H9 (cell line): ENCODE measurements around the gene PAPLN. TPM values are rescaled to one million over a fixed set of nuclear protein-coding genes. Genes with fewer than 3 reads are reported as not detected.

Experiments
- DNase-seq: peaks from one replicate; pipeline ENCODE4 v3.0.0-alpha.2; 2017
- H2AFZ ChIP-seq: one replicate; pipeline ENCODE4 v1.6.1; 2013; ENCODE audit warnings: mild to moderate bottlenecking, low read length, control low read depth, moderate library complexity
- H2AK5ac ChIP-seq: 2 replicates; pipeline ENCODE4 v1.6.1; 2013; ENCODE audit warnings: low read length, control low read depth, mixed read lengths; ENCODE audit not compliant: insufficient read length
- H2BK120ac ChIP-seq: one replicate; pipeline ENCODE4 v1.6.1; 2013; ENCODE audit warnings: low read depth, mild to moderate bottlenecking, low read length, control low read depth, inconsistent platforms; ENCODE audit not compliant: poor library complexity, severe bottlenecking
- H2BK12ac ChIP-seq: 2 replicates; pipeline ENCODE4 v1.6.1; 2013; ENCODE audit warnings: low read length, control low read depth, mixed read lengths, low read depth; ENCODE audit not compliant: insufficient read length
- H2BK15ac ChIP-seq: 2 replicates; pipeline ENCODE4 v1.6.1; 2013; ENCODE audit warnings: low read depth, low read length, control low read depth
- H2BK20ac ChIP-seq: one replicate; pipeline ENCODE4 v1.6.1; 2013; ENCODE audit warnings: low read depth, mild to moderate bottlenecking, low read length, control low read depth, inconsistent platforms; ENCODE audit not compliant: poor library complexity, severe bottlenecking
- H2BK5ac ChIP-seq: 2 replicates; pipeline ENCODE4 v1.6.1; 2013; ENCODE audit warnings: low read length, control low read depth, mixed read lengths; ENCODE audit not compliant: insufficient read length
- H3K14ac ChIP-seq: 2 replicates; pipeline ENCODE4 v1.6.1; 2013; ENCODE audit warnings: low read length, control low read depth; ENCODE audit not compliant: insufficient read depth
- H3K18ac ChIP-seq: 2 replicates; pipeline ENCODE4 v1.6.1; 2013; ENCODE audit warnings: low read depth, mild to moderate bottlenecking, mixed read lengths, low read length, control low read depth; ENCODE audit not compliant: insufficient read length
- H3K23ac ChIP-seq: 2 replicates; pipeline ENCODE4 v1.6.1; 2013; ENCODE audit warnings: low read length, control low read depth, mixed read lengths, low read depth; ENCODE audit not compliant: insufficient read length
- H3K23me2 ChIP-seq: 2 replicates; pipeline ENCODE4 v1.6.1; 2013; ENCODE audit warnings: low read depth, mild to moderate bottlenecking, mixed read lengths, low read length, control low read depth; ENCODE audit not compliant: insufficient read length, poor library complexity, severe bottlenecking
- H3K27ac ChIP-seq: 2 replicates; pipeline ENCODE4 v1.5.1; 2013; ENCODE audit warnings: low read length, control low read depth, mixed read lengths, low read depth; ENCODE audit not compliant: insufficient read length
- H3K27me3 ChIP-seq: 2 replicates; pipeline ENCODE4 v1.6.1; 2013; ENCODE audit warnings: low read length, control low read depth, inconsistent platforms; ENCODE audit not compliant: insufficient read depth
- H3K4ac ChIP-seq: 2 replicates; pipeline ENCODE4 v1.6.1; 2013; ENCODE audit warnings: low read depth, mild to moderate bottlenecking, control low read depth, inconsistent platforms, low read length, moderate library complexity
- H3K4me1 ChIP-seq: 2 replicates; pipeline ENCODE4 v1.6.1; 2013; ENCODE audit warnings: low read length, control low read depth, inconsistent platforms; ENCODE audit not compliant: insufficient read depth
- H3K4me2 ChIP-seq: 2 replicates; pipeline ENCODE4 v1.6.1; 2013; ENCODE audit warnings: low read length, control low read depth, mixed read lengths; ENCODE audit not compliant: insufficient read length, insufficient read depth
- H3K56ac ChIP-seq: 2 replicates; pipeline ENCODE4 v1.6.1; 2013; ENCODE audit warnings: low read depth, mild to moderate bottlenecking, mixed read lengths, low read length, control low read depth; ENCODE audit not compliant: insufficient read length
- H3K79me1 ChIP-seq: 2 replicates; pipeline ENCODE4 v1.6.1; 2013; ENCODE audit warnings: low read depth, mild to moderate bottlenecking, moderate library complexity, low read length, control low read depth, inconsistent platforms; ENCODE audit not compliant: insufficient read depth, poor library complexity, severe bottlenecking
- H3K79me2 ChIP-seq: 2 replicates; pipeline ENCODE4 v1.6.1; 2013; ENCODE audit warnings: low read length, control low read depth, inconsistent platforms; ENCODE audit not compliant: insufficient read depth
- H3K9ac ChIP-seq: 2 replicates; pipeline ENCODE4 v1.6.1; 2013; ENCODE audit warnings: low read length, control low read depth, mixed read lengths; ENCODE audit not compliant: insufficient read length; ENCODE audit errors: extremely low read depth
- H3K9me3 ChIP-seq: one replicate; pipeline ENCODE4 v1.6.1; 2013; ENCODE audit warnings: low read depth, low read length, inconsistent platforms; ENCODE audit not compliant: control insufficient read depth
- H3T11ph ChIP-seq: one replicate; pipeline ENCODE4 v1.6.1; 2013; ENCODE audit warnings: mild to moderate bottlenecking, low read length, control low read depth, inconsistent platforms
- H4K20me1 ChIP-seq: one replicate; pipeline ENCODE4 v1.6.1; 2013; ENCODE audit not compliant: control insufficient read depth, insufficient read length, insufficient read depth
- H4K5ac ChIP-seq: 2 replicates; pipeline ENCODE4 v1.6.1; 2013; ENCODE audit warnings: low read depth, mild to moderate bottlenecking, mixed read lengths, low read length, control low read depth; ENCODE audit not compliant: insufficient read length
- H4K8ac ChIP-seq: replicated peaks from 2 replicates; pipeline ENCODE4 v1.6.1; 2013; ENCODE audit warnings: low read length, control low read depth, mixed read lengths, low read depth; ENCODE audit not compliant: insufficient read length
- H4K91ac ChIP-seq: 2 replicates; pipeline ENCODE4 v1.6.1; 2013; ENCODE audit warnings: low read depth, mild to moderate bottlenecking, moderate library complexity, mixed read lengths, low read length, control low read depth; ENCODE audit not compliant: insufficient read length
- H3K27ac Mint-ChIP-seq, 3 experiments: 2 replicates in 2 of 3; 3 replicates in 1 of 3; pipeline ENCODE4 v1.8.0; 2020 to 2021; ENCODE audit warnings: mixed read lengths in 3 of 3, mild to moderate bottlenecking in 1 of 3, moderate library complexity in 1 of 3
- H3K27me3 Mint-ChIP-seq: 2 replicates; pipeline ENCODE4 v1.8.0; 2021; ENCODE audit warnings: low read depth, mild to moderate bottlenecking, moderate library complexity, mixed read lengths
- H3K36me3 Mint-ChIP-seq, 3 experiments: 2 replicates in 2 of 3; 3 replicates in 1 of 3; pipeline ENCODE4 v1.8.0; 2020 to 2021; ENCODE audit warnings: low read depth in 3 of 3, mixed read lengths in 3 of 3; ENCODE audit not compliant: insufficient read depth in 1 of 3
- H3K4me1 Mint-ChIP-seq, 2 experiments: 2 replicates each; pipeline ENCODE4 v1.8.0; 2020; ENCODE audit warnings: mixed read lengths in 2 of 2
- H3K4me3 Mint-ChIP-seq, 2 experiments: 2 replicates in 1 of 2; 3 replicates in 1 of 2; pipeline ENCODE4 v1.8.0; 2020 to 2021; ENCODE audit warnings: mild to moderate bottlenecking in 2 of 2, mixed read lengths in 2 of 2, moderate library complexity in 1 of 2
- H3K9me3 Mint-ChIP-seq, 2 experiments: 2 replicates in 1 of 2; 3 replicates in 1 of 2; pipeline ENCODE4 v1.8.0; 2020; ENCODE audit warnings: mild to moderate bottlenecking in 2 of 2, mixed read lengths in 2 of 2, moderate library complexity in 1 of 2
- WGBS: extraction: QIAGEN DNeasy Blood & Tissue Kit; methylation state at CpG from one replicate; pipeline ENCODE4 v1.1.7; 2013; ENCODE audit warnings: missing lambda C conversion rate, low lambda C conversion rate, mixed read lengths; ENCODE audit not compliant: insufficient read length; ENCODE audit errors: extremely low coverage; 5-methylcytosine and 5-hydroxymethylcytosine counted together
- total RNA-seq: library from RNA; stranded (reverse); gene quantifications from 2 replicates; pipeline ENCODE4 v1.2.1, GENCODE V29; 2021
- TF ChIP-seq, protein P1 (sequence below): fragments of 200-600 bp; sonication (generic); conservative IDR thresholded peaks from 3 replicates; pipeline ENCODE4 v1.8.0; 2021; ENCODE audit warnings: antibody characterized with exemption, mild to moderate bottlenecking

Gene PAPLN
- total RNA-seq, 1 experiment from 2014 or later, result 8.5 TPM

DNA sequence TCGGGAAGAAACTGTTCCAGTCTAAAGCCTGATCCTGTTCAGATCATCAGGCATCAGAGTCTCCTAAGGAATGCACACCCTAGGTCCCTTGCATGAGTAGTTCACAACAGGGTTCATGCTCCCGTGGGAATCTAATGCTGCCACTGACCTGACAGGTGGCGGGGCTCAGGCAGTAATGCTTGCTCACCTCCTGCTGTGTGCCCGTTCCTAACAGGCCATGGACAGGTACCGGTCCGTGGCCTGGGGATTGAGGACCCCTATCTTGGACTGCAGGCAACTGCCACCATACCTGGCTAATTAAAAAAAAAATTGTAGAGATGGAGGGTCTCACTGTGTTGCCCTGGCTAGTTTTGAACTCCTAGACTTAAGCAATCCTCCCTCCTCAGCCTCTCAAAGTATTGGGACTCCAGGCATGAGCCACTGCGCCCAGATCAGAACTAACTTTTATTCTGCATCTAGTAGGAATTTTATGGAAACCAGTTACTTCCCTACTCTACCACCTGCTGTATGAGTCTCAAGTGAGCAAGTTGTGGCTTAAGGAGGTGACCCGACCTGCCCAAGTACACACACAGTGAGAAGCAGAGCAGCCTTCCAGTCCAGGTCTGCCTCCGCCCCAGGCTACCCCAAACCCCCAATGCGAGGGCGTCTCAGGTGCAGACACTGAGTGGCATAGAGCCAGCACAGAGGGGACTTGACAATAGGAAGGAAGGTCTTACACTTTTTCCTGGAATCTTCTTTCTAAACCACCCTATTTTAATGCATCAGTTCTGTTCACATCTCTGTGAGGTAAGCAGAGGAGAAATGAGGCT is 2.5 kb upstream of the PAPLN start:
- Histone ChIP-seq H3K56ac (no peak overlapping the region), H4K5ac (no peak overlapping the region), H4K8ac (no peak overlapping the region), H2AFZ (no peak overlapping the region), H3K9ac (no peak overlapping the region), H2BK5ac (no peak overlapping the region), H3K27ac (no peak overlapping the region), H3K9me3 (no peaks in the 10 kb centered on the region), H2BK20ac (no peak overlapping the region), H3K23me2 (peaks cover 16% of the 10 kb centered on the region), H3T11ph (no peak overlapping the region), H3K4ac (no peak overlapping the region), H4K20me1 (no peaks in the 10 kb centered on the region), H4K91ac (no peak overlapping the region), H3K79me2 (no peaks in the 10 kb centered on the region), H3K79me1 (no peaks in the 10 kb centered on the region), H3K27me3 (peaks cover 19% of the 10 kb centered on the region), H2BK12ac (no peak overlapping the region), H2BK120ac (no peak overlapping the region), H3K18ac (no peak overlapping the region), H3K4me1 (peaks cover 7% of the 10 kb centered on the region; the same call in 1 of the 2 replicates), H2AK5ac (no peak overlapping the region), H3K14ac (no peak overlapping the region), H3K4me2 (peak overlapping the region; percentile 50), H2BK15ac (no peak overlapping the region), H3K23ac (no peak overlapping the region)
- Mint-ChIP-seq H3K4me1 (peaks cover 60 to 67% of the 10 kb centered on the region in 2 experiments), H3K9me3 (no peaks in the 10 kb centered on the region; a peak in 1 of 5 replicates), H3K27ac (peak overlapping the region; percentile 26 to 79 (median 29); a peak in 4 of 7 replicates), H3K4me3 (peak overlapping the region in 1 of 2 experiments; percentile 85; a peak in 3 of 5 replicates), H3K27me3 (peaks cover 53% of the 10 kb centered on the region), H3K36me3 (no peaks in the 10 kb centered on the region)
- TF ChIP-seq, protein P1, sequence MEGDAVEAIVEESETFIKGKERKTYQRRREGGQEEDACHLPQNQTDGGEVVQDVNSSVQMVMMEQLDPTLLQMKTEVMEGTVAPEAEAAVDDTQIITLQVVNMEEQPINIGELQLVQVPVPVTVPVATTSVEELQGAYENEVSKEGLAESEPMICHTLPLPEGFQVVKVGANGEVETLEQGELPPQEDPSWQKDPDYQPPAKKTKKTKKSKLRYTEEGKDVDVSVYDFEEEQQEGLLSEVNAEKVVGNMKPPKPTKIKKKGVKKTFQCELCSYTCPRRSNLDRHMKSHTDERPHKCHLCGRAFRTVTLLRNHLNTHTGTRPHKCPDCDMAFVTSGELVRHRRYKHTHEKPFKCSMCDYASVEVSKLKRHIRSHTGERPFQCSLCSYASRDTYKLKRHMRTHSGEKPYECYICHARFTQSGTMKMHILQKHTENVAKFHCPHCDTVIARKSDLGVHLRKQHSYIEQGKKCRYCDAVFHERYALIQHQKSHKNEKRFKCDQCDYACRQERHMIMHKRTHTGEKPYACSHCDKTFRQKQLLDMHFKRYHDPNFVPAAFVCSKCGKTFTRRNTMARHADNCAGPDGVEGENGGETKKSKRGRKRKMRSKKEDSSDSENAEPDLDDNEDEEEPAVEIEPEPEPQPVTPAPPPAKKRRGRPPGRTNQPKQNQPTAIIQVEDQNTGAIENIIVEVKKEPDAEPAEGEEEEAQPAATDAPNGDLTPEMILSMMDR, result no peak
- no CpG with 5 or more reads among the region's 11 CpGs for WGBS
- no peak for DNase-seq
